Mammary epithelial cell (primary cell): ENCODE measurements around the gene PROM1.

ENCODE experiments used
- CTCF ChIP-seq, 2 donors: IDR thresholded peaks in 1 of 2; conservative IDR thresholded peaks in 1 of 2; 2 replicates each; pipeline ENCODE4 v1.5.1; 2011 to 2012; ENCODE audit warnings: inconsistent platforms in 2 of 2, low read length in 2 of 2, mild to moderate bottlenecking in 2 of 2, control low read depth in 1 of 2, low read depth in 1 of 2; ENCODE audit not compliant: insufficient read depth in 1 of 2; ENCODE audit errors: extremely low read depth in 1 of 2
- EZH2 ChIP-seq: IDR thresholded peaks from 2 replicates; pipeline ENCODE4 v1.6.1; 2012; ENCODE audit warnings: low read length, inconsistent platforms, borderline replicate concordance

- TF ChIP-seq CTCF (conservative IDR thresholded peaks at IDR 0.05 in 1 of 2, IDR thresholded peaks at IDR 0.05 in 1 of 2; ENCODE audit: extremely low read depth in 1 of 2, insufficient read depth in 1 of 2, low read depth in 1 of 2, low read length in 2 of 2) (no peak), EZH2 (no peak)
These were observed 9.0 kb upstream of the PROM1 start for GRCh38 chr4:16092682-16093319.
